Measurements from ENCODE around the gene LRTM2. TPM values are rescaled to one million over a fixed set of nuclear protein-coding genes. Genes with fewer than 3 reads are reported as not detected.
A peak's percentile ranks its signal among the peaks of the same experiment; 100 is the strongest.

Gene LRTM2
- total RNA-seq, 2 experiments from 2014 or later: not detected

DNA sequence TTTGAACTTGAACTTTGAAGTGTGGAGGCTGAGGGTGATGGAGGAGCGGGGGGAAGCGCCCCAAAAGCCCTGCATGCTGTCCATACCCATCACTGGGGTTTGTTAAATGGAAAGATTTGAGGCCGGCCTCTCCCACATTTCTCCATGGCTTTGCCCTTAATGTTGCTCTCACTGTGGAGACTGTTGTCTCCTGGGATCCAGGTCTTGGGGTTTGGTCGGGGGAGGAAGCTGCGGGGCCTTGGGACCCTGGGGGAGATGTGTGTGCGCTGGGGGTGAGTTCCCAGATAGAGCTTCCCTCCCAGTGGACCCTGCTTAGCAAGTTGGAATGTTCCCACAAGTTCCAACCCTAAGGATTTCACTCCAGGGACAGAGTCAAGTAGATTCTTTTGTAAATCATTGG, 28.0 kb upstream of the LRTM2 start:
- Mint-ChIP-seq H3K36me3 (ENCODE audit: low read depth) (peaks cover 1% of the 10 kb centered on the region), H3K4me3 (no peak overlapping the region), H3K4me1 (ENCODE audit: low read depth) (peaks cover 17% of the 10 kb centered on the region), H3K9me3 (no peaks in the 10 kb centered on the region), H3K27ac (no peak overlapping the region), H3K27me3 (ENCODE audit: low read depth) (no peaks in the 10 kb centered on the region)
- CTCF ChIA-PET: interaction anchor here (0.7 to 8.3 kb wide), 12 partner anchors 10 to 207 kb away, joined by 3 to 255 read pairs (median 5); partner anchors contain the start of gene ADIPOR2
- intact Hi-C loops (cut with micrococcal nuclease): no loop called here
- DNase-seq: no peak

GRCh38 chr12:1793426-1794210, 26.7 kb upstream of the LRTM2 start:
- Mint-ChIP-seq H3K36me3 (ENCODE audit: low read depth) (no peaks in the 10 kb centered on the region), H3K4me3 (no peak overlapping the region), H3K27me3 (ENCODE audit: low read depth) (no peaks in the 10 kb centered on the region), H3K4me1 (ENCODE audit: low read depth) (peaks cover 17% of the 10 kb centered on the region), H3K27ac (no peak overlapping the region), H3K9me3 (no peaks in the 10 kb centered on the region)
- intact Hi-C loops (cut with micrococcal nuclease): no loop called here
- DNase-seq: no peak
- CTCF ChIA-PET: interaction anchor here (0.7 to 8.3 kb wide), 4 partner anchors 23 to 148 kb away, joined by 3 to 255 read pairs (median 52); no protein-coding TSS in a partner anchor

DNA sequence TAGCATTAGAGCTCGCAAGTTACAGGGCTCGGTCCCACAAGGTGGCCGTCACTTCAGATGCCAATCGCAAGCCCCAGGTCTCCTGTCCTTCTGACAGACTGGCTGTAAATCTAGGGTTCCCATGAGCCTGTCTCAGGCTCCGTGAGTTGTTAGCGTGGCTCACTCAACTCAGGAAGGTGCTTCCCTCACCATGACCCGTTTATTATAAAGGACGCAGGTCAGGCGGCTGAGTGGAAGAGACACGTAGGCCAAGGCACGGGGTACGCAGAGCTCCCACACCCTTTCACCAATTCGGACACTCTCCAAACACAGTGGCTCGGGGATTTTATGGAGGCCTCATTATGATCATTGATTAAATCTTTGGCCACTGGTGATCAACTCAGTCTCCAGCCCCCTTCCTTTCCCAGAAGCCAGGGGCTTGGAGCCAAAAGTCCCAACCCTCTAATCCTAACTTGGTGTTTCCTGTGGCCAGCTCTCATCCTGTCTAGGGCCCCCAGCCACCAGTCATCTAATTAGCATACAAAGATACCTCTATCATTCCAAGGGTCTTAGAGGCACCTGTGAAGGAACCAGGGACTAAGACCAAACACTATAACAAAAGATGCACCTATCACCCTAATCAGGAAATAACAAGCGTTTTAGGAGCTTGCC, 25.8 kb upstream of the LRTM2 start:
- intact Hi-C loops (cut with micrococcal nuclease): no loop called here
- H3K27ac Mint-ChIP-seq: no peak overlapping the region
- DNase-seq: no peak
- H3K27me3 Mint-ChIP-seq (ENCODE audit: low read depth): no peaks in the 10 kb centered on the region
- peaks cover 17% of the 10 kb centered on the region for H3K4me1 Mint-ChIP-seq (ENCODE audit: low read depth)
- H3K4me3 Mint-ChIP-seq: no peak overlapping the region
- no peaks in the 10 kb centered on the region for H3K36me3 Mint-ChIP-seq (ENCODE audit: low read depth)
- no peaks in the 10 kb centered on the region for H3K9me3 Mint-ChIP-seq
- CTCF ChIA-PET: interaction anchor here (1.1 to 8.3 kb wide), 3 partner anchors 140 to 147 kb away, joined by 3 to 94 read pairs (median 11); no protein-coding TSS in a partner anchor

DNA sequence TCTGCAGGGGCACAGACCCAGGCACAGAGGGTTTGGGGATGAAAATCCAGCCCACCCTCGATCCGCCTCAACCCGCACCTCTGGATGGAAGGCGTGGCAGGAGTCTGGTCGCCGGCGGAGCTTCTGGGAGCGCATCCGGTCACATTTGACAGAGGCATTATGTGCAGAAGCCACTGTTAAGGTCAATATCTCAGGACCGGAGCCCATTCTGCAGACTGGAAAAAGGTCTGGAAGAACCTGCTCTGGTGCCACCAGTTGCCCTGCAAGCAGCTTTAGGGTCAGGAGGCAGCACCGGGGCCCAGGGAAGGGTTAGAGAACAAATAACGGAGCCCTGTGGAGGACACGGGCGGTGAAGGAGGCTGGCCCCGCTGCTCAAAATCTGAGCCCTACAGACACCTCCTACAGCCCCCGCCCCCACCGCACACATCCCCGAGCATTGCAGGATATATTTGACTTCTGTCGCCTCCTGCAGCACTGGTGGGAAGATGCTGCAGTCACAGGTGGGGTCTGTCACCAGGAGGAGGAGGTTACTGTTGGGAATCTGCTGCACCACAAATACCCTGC, 25.1 kb upstream of the LRTM2 start:
- Mint-ChIP-seq H3K27me3 (ENCODE audit: low read depth) (no peaks in the 10 kb centered on the region), H3K27ac (peak overlapping the region; percentile 74), H3K4me3 (peak overlapping the region; percentile 81), H3K9me3 (no peaks in the 10 kb centered on the region), H3K4me1 (ENCODE audit: low read depth) (peaks cover 17% of the 10 kb centered on the region), H3K36me3 (ENCODE audit: low read depth) (no peaks in the 10 kb centered on the region)
- intact Hi-C loops (cut with micrococcal nuclease): no loop called here
- CTCF ChIA-PET: interaction anchor here (0.6 to 8.3 kb wide), 7 partner anchors 15 to 209 kb away, joined by 3 to 94 read pairs (median 4); partner anchors contain the start of gene DCP1B
- no peak for DNase-seq

- Mint-ChIP-seq H3K4me3 (peak overlapping the region; percentile 81), H3K27ac (peak overlapping the region; percentile 83), H3K9me3 (no peaks in the 10 kb centered on the region), H3K27me3 (ENCODE audit: low read depth) (no peaks in the 10 kb centered on the region), H3K36me3 (ENCODE audit: low read depth) (no peaks in the 10 kb centered on the region), H3K4me1 (ENCODE audit: low read depth) (peaks cover 15% of the 10 kb centered on the region)
- intact Hi-C loops (cut with micrococcal nuclease): loop anchor here (1.0 to 2.0 kb wide), 7 partner anchors 8 to 1017 kb away; partner anchors contain the start of genes DCP1B and ITFG2
- DNase-seq: peak; percentile 94
- CTCF ChIA-PET: interaction anchor here (0.6 to 8.3 kb wide), 7 partner anchors 16 to 209 kb away, joined by 3 to 94 read pairs (median 4); partner anchors contain the start of gene DCP1B
Observed at GRCh38 chr12:1795785-1796514, 24.4 kb upstream of the LRTM2 start.

DNA sequence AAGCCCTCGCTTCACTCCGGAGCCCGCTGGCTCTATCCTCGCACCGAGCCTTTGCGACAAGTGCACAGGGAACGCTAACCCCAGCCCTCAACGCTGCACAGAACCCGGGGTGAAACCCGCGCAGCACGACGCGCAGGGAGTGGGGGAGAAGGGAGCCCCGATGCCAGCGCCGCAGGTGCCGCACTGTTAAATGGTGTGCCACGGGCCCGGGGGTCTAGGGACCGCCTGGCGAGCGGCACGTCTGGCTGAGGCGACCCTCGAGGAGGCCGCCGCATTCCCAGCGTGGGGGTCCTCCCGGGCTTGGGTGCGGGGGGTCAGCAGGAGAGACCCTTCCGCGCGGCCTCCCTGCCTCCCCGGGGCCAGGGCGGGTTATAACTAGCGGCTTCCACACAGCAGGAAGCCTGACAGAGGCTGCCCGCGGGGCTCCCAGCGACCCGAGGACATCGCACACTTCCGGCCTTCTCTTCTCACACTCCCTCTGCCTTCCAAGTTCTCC, 23.8 kb upstream of the LRTM2 start:
- peak; percentile 59 for DNase-seq
- Mint-ChIP-seq H3K27me3 (ENCODE audit: low read depth) (no peaks in the 10 kb centered on the region), H3K27ac (peak overlapping the region; percentile 88), H3K36me3 (ENCODE audit: low read depth) (no peaks in the 10 kb centered on the region), H3K4me1 (ENCODE audit: low read depth) (peaks cover 9% of the 10 kb centered on the region), H3K9me3 (no peaks in the 10 kb centered on the region), H3K4me3 (peak overlapping the region; percentile 81)
- CTCF ChIA-PET: interaction anchor here (1.0 to 8.3 kb wide), 5 partner anchors 137 to 147 kb away, joined by 3 to 94 read pairs (median 5); no protein-coding TSS in a partner anchor
- intact Hi-C loops (cut with micrococcal nuclease): loop anchor here (1.0 to 2.0 kb wide), 7 partner anchors 8 to 1016 kb away; partner anchors contain the start of genes DCP1B and ITFG2

DNA sequence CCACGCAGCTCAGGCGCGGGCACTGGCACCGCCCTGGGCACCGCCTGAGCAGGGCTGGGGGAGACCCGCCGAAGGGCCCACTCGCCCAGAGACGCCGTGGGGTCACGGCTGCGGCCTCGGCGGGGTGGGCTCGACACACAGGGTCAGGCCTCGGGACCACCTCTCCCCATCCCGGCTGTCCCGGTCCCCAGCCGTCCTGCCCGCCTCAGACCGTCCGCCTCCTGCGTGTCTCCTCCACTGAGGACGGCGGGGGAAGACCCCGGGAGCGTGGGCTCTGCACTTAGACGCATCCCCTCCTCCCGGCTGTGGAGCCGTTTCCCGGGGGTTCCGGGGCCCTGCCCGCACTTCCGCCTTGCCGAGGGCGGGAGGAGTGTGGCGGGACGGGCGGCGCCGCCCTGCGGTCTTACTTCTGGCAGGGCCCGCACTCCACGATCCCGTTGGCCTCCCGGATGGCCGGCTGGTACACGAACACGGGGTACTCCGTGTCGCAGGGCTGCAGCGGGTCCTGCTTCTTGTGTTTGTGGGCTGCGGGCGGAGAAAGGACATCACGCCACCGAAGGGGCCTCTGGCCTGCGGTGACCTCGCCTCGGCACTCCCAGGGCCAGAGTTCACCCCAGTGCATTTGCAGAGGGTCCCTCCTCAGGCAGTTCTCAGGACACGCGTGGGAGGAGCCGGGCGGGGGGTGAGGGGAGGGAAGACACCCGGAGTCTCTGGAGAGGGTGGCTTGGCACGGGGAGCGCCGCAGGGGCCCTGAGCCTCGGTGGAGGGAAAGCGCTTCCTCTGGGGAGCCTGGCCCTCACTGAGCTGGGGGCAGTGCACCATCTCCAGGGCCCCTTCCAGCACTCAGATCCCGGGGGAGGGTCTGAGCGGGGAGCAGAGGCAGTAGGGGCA, 23.1 kb upstream of the LRTM2 start:
- Mint-ChIP-seq H3K36me3 (ENCODE audit: low read depth) (no peaks in the 10 kb centered on the region), H3K4me3 (peak overlapping the region; percentile 81), H3K4me1 (ENCODE audit: low read depth) (peaks cover 4% of the 10 kb centered on the region), H3K27ac (peak overlapping the region; percentile 88), H3K27me3 (ENCODE audit: low read depth) (no peaks in the 10 kb centered on the region), H3K9me3 (no peaks in the 10 kb centered on the region)
- CTCF ChIA-PET: interaction anchor here (1.0 to 8.3 kb wide), 3 partner anchors 137 to 144 kb away, joined by 3 to 94 read pairs (median 21); no protein-coding TSS in a partner anchor
- DNase-seq: peak; percentile 72
- intact Hi-C loops (cut with micrococcal nuclease): loop anchor here (2.0 kb wide), 3 partner anchors 488 to 1016 kb away; partner anchors contain the start of gene ITFG2

GRCh38 chr12:1797991-1798640, 22.2 kb upstream of the LRTM2 start:
- no peaks in the 10 kb centered on the region for H3K27me3 Mint-ChIP-seq (ENCODE audit: low read depth)
- peak overlapping the region; percentile 21 for H3K4me3 Mint-ChIP-seq
- no peaks in the 10 kb centered on the region for H3K9me3 Mint-ChIP-seq
- peaks cover 4% of the 10 kb centered on the region for H3K4me1 Mint-ChIP-seq (ENCODE audit: low read depth)
- intact Hi-C loops (cut with micrococcal nuclease): loop anchor here (2.0 kb wide), 3 partner anchors 487 to 1015 kb away; partner anchors contain the start of gene ITFG2
- H3K36me3 Mint-ChIP-seq (ENCODE audit: low read depth): no peaks in the 10 kb centered on the region
- DNase-seq: no peak
- CTCF ChIA-PET: interaction anchor here (0.6 to 4.4 kb wide), 3 partner anchors 8 to 145 kb away, joined by 4 to 21 read pairs (median 5); no protein-coding TSS in a partner anchor
- peak overlapping the region; percentile 18 for H3K27ac Mint-ChIP-seq

GRCh38 chr12:1798641-1799020, 21.7 kb upstream of the LRTM2 start:
- H3K4me1 Mint-ChIP-seq (ENCODE audit: low read depth): peaks cover 4% of the 10 kb centered on the region
- no peaks in the 10 kb centered on the region for H3K36me3 Mint-ChIP-seq (ENCODE audit: low read depth)
- no peaks in the 10 kb centered on the region for H3K9me3 Mint-ChIP-seq
- intact Hi-C loops (cut with micrococcal nuclease): no loop called here
- H3K27ac Mint-ChIP-seq: no peak overlapping the region
- no peak overlapping the region for H3K4me3 Mint-ChIP-seq
- CTCF ChIA-PET: interaction anchor here (0.6 to 4.4 kb wide), 3 partner anchors 9 to 145 kb away, joined by 4 to 21 read pairs (median 5); no protein-coding TSS in a partner anchor
- no peaks in the 10 kb centered on the region for H3K27me3 Mint-ChIP-seq (ENCODE audit: low read depth)
- DNase-seq: no peak
